SH-SY5Y (cell line): Measurements from ENCODE around the gene FBL.

ENCODE experiments used
- GATA2 ChIP-seq: IDR thresholded peaks from 2 replicates; pipeline ENCODE4 v1.6.1; 2011; ENCODE audit warnings: mild to moderate bottlenecking, low read depth, low read length
- GATA3 ChIP-seq: IDR thresholded peaks from 2 replicates; pipeline ENCODE4 v1.6.1; 2011; ENCODE audit warnings: low read depth, mild to moderate bottlenecking, low read length, moderate library complexity

DNA sequence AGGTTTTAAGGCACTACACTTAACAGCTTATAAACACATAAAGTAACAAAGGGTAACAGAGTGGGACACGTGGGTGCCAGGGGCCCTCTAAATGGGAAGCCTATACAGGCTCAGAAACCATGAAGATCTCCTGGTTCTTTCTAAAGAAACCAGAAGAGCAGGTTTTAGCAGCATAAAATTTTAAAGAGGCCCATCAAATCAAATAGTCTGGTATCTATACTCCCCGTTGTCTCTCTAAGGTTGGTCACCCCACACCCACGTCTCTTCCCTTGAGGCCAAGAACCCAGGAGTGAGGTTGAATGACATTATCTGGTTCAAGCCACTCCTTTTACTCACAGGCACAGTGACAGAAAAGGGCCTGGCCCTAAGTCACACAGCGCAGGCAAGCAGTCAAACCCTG is 7.6 kb downstream of the FBL start:
- TF ChIP-seq GATA2 (no peak), GATA3 (no peak)
